HL-60 (cell line): ENCODE results near the gene MYO3B.

Experiments
- DNase-seq, 2 experiments: peaks; one replicate each; pipeline ENCODE4 v3.0.0-alpha.2; 2010 to 2020; ENCODE audit warnings: low read depth in 1 of 2, low spot score in 1 of 2
- H3K27ac ChIP-seq: fragments of 250-450 bp; sonication (Bioruptor Pico); replicated peaks from 2 replicates; pipeline ENCODE4 v1.5.1; 2020; ENCODE audit warnings: mild to moderate bottlenecking, moderate library complexity
- H3K27me3 ChIP-seq: fragments of 250-450 bp; sonication (Bioruptor Pico); 2 replicates; pipeline ENCODE4 v1.5.1; 2021; ENCODE audit warnings: mild to moderate bottlenecking, moderate library complexity; ENCODE audit not compliant: insufficient read depth, poor library complexity, severe bottlenecking
- H3K4me3 ChIP-seq: replicated peaks from 2 replicates; pipeline ENCODE4 v1.5.1; 2011; ENCODE audit warnings: mild to moderate bottlenecking, control low read depth, low read length; ENCODE audit not compliant: insufficient read depth
- GABPA ChIP-seq: IDR thresholded peaks from 2 replicates; pipeline ENCODE4 v1.6.1; 2012; ENCODE audit warnings: low read depth
- POLR2AphosphoS5 ChIP-seq: IDR thresholded peaks from 2 replicates; pipeline ENCODE4 v1.6.1; 2012; ENCODE audit warnings: low read depth
- REST ChIP-seq: IDR thresholded peaks from 2 replicates; pipeline ENCODE4 v1.6.1; 2012; ENCODE audit warnings: low read depth; ENCODE audit not compliant: insufficient replicate concordance
- SPI1 ChIP-seq: IDR thresholded peaks from 2 replicates; pipeline ENCODE4 v1.6.1; 2012; ENCODE audit warnings: low read depth, mild to moderate bottlenecking, borderline replicate concordance
- TF ChIP-seq, protein P1 (sequence below): IDR thresholded peaks from one replicate; pipeline ENCODE4 v1.5.1; 2011; ENCODE audit warnings: low read length, control low read depth, inconsistent platforms; ENCODE audit not compliant: insufficient read depth

The MYO3B gene

GRCh38 chr2:170404846-170405245 is 226.9 kb downstream of the MYO3B start:
- TF ChIP-seq SPI1 (no peak), GABPA (no peak), POLR2AphosphoS5 (no peak), REST (no peak)
- TF ChIP-seq, protein P1, sequence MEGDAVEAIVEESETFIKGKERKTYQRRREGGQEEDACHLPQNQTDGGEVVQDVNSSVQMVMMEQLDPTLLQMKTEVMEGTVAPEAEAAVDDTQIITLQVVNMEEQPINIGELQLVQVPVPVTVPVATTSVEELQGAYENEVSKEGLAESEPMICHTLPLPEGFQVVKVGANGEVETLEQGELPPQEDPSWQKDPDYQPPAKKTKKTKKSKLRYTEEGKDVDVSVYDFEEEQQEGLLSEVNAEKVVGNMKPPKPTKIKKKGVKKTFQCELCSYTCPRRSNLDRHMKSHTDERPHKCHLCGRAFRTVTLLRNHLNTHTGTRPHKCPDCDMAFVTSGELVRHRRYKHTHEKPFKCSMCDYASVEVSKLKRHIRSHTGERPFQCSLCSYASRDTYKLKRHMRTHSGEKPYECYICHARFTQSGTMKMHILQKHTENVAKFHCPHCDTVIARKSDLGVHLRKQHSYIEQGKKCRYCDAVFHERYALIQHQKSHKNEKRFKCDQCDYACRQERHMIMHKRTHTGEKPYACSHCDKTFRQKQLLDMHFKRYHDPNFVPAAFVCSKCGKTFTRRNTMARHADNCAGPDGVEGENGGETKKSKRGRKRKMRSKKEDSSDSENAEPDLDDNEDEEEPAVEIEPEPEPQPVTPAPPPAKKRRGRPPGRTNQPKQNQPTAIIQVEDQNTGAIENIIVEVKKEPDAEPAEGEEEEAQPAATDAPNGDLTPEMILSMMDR: no peak
- Histone ChIP-seq H3K27me3 (peaks cover 9% of the 10 kb centered on the region), H3K4me3 (no peak overlapping the region), H3K27ac (no peak overlapping the region)
- no peak for DNase-seq

DNA sequence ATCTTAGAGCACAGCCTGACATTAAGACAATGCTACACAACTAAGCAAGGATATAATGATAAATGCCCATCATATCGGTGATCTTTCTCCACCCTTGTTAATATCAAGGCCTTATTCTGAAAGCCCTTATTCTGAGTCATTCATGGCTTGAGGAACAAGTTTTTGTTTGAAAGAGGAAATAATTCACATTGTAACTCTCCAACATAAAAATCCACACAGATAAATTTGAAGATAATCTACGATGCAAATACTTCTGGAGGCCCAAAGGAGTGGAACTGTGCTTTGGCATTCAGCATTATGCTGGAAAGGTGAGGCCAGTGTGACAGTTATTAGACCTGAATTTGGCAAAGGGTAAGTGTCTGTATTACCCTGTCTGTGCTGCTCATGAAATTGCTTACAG is 227.4 kb downstream of the MYO3B start:
- no peak for DNase-seq
- no peak for TF ChIP-seq REST
- TF ChIP-seq, protein P1: no peak
- no peak for TF ChIP-seq POLR2AphosphoS5
- no peak for TF ChIP-seq SPI1
- no peak for TF ChIP-seq GABPA

GRCh38 chr2:170408461-170409163 is 230.7 kb downstream of the MYO3B start:
- no peak for DNase-seq
- peaks cover 7% of the 10 kb centered on the region for H3K27me3 ChIP-seq

More for the DNA sequence above, 227.4 kb downstream of the MYO3B start:
- H3K27me3 ChIP-seq: peaks cover 9% of the 10 kb centered on the region
- H3K4me3 ChIP-seq: no peak overlapping the region
- H3K27ac ChIP-seq: no peak overlapping the region

More at GRCh38 chr2:170408461-170409163, 230.7 kb downstream of the MYO3B start:
- H3K27ac ChIP-seq: no peak overlapping the region
- no peak for TF ChIP-seq SPI1
- no peak for TF ChIP-seq GABPA
- no peak for TF ChIP-seq REST
- TF ChIP-seq POLR2AphosphoS5: no peak
- TF ChIP-seq, protein P1: no peak
- H3K4me3 ChIP-seq: no peak overlapping the region
